Fibroblast of skin of left quadriceps (primary cell): Measurements from ENCODE around the gene FES.
"Not testable (repeated sequence)": the region's sequence is repeated elsewhere in the genome, so short reads cannot be mapped to it uniquely, and the experiment has no call there.

Source experiments
- DNase-seq, 2 experiments: peaks; one replicate each; pipeline ENCODE4 v3.0.0-alpha.2; 2013; ENCODE audit warnings: low read depth in 2 of 2

FES gene

GRCh38 chr15:90883976-90884718 is at the start of gene FES:
Gene FES (plus strand): TSS chr15:90884504. CDS start chr15:90885046, 542 bp downstream.
- no peak for DNase-seq

GRCh38 chr15:90834626-90835025 is 49.7 kb upstream of the FES start:
- no peak for DNase-seq

GRCh38 chr15:90836296-90836871 is 47.9 kb upstream of the FES start:
- DNase-seq, result peak in 1 of 2 experiments; percentile 20

GRCh38 chr15:90837094-90837493 is 47.2 kb upstream of the FES start:
- no peak for DNase-seq

GRCh38 chr15:90838139-90838538 is 46.2 kb upstream of the FES start:
- no peak for DNase-seq

GRCh38 chr15:90838544-90838943 is 45.8 kb upstream of the FES start:
- DNase-seq, result no peak

GRCh38 chr15:90839187-90840071 is 44.9 kb upstream of the FES start:
- no peak for DNase-seq

GRCh38 chr15:90840157-90840855 is 44.0 kb upstream of the FES start:
- no peak for DNase-seq

GRCh38 chr15:90840954-90841353 is 43.4 kb upstream of the FES start:
- no peak for DNase-seq

GRCh38 chr15:90844696-90845095 is 39.6 kb upstream of the FES start:
- DNase-seq, result no peak

- DNase-seq, result peak; percentile 60 to 67
Measured at GRCh38 chr15:90845201-90845949, 38.9 kb upstream of the FES start.

GRCh38 chr15:90849424-90849823 is 34.9 kb upstream of the FES start:
- DNase-seq, result not testable (repeated sequence)

GRCh38 chr15:90851114-90851513 is 33.2 kb upstream of the FES start:
- no peak for DNase-seq

- no peak for DNase-seq
Measured at GRCh38 chr15:90851940-90852339, 32.4 kb upstream of the FES start.

GRCh38 chr15:90855139-90855538 is 29.2 kb upstream of the FES start:
- DNase-seq, result no peak

GRCh38 chr15:90857337-90857736 is 27.0 kb upstream of the FES start:
- DNase-seq, result no peak

GRCh38 chr15:90857883-90858443 is 26.3 kb upstream of the FES start:
- DNase-seq, result no peak

- no peak for DNase-seq
Measured at GRCh38 chr15:90859234-90860131, 24.8 kb upstream of the FES start.

GRCh38 chr15:90860450-90860849 is 23.9 kb upstream of the FES start:
- DNase-seq, result no peak
